ENCODE results near the gene RB1.

RB1 gene

DNA sequence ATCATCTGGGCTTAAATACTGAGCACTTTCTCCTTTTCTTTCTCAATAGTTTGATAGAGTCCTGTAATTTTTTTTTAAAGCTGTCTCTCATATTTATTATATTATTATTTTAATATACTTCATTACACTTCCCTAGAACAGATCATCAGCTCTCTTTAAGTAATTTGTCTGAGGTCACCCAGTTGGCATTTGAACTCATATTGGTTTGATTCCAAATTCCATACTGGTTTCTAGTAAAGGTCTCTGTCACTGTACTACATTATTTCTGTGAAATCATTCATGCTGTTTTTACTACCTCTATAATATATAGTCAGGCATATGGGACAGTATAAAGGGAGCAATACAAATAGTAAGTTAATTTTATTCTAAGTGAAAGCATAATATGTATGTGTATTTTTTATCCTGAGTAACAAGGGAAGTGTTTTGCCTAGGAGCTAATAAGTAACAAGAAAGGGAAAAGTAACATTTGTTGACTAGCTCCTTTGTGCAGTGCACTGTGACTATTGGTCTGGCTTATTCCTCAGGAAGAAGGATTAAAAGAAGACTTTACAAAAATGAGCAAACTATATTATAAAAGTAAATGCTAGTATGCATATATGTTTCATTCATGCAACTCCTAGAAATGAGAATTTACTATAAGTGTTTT lies 95.0 kb downstream of the RB1 start:
- Histone ChIP-seq H3K4me1 (ENCODE audit: control insufficient read depth, low read depth, low read length) (no peaks in the 10 kb centered on the region), H4K5ac (ENCODE audit: low read length) (no peak overlapping the region), H3K79me2 (ENCODE audit: control insufficient read depth, insufficient read depth, low read length) (no peaks in the 10 kb centered on the region), H3K36me3 (ENCODE audit: control insufficient read depth, insufficient read depth, low read length) (no peaks in the 10 kb centered on the region), H3K23ac (ENCODE audit: low read length) (no peak overlapping the region), H4K8ac (ENCODE audit: low read depth, low read length) (no peak overlapping the region), H3K9ac (ENCODE audit: low read length) (no peak overlapping the region), H3K27ac (ENCODE audit: low read depth, low read length) (no peak overlapping the region), H3K4me2 (ENCODE audit: low read length) (no peak overlapping the region), H3K4me3 (ENCODE audit: low read length) (no peak overlapping the region), H3K18ac (ENCODE audit: low read length) (no peak overlapping the region), H2BK5ac (ENCODE audit: low read length) (no peak overlapping the region), H3K27me3 (ENCODE audit: insufficient read depth, low read length, poor library complexity) (no peaks in the 10 kb centered on the region), H2BK15ac (replicated peaks; ENCODE audit: low read depth) (no peak overlapping the region), H3K4ac (ENCODE audit: low read depth, low read length) (no peak overlapping the region), H2AK5ac (ENCODE audit: low read length) (no peak overlapping the region), H3K79me1 (ENCODE audit: low read length) (no peaks in the 10 kb centered on the region), H2BK120ac (ENCODE audit: low read depth, low read length) (no peak overlapping the region), H3K56ac (ENCODE audit: low read length) (no peak overlapping the region)
- no peak for DNase-seq

DNA sequence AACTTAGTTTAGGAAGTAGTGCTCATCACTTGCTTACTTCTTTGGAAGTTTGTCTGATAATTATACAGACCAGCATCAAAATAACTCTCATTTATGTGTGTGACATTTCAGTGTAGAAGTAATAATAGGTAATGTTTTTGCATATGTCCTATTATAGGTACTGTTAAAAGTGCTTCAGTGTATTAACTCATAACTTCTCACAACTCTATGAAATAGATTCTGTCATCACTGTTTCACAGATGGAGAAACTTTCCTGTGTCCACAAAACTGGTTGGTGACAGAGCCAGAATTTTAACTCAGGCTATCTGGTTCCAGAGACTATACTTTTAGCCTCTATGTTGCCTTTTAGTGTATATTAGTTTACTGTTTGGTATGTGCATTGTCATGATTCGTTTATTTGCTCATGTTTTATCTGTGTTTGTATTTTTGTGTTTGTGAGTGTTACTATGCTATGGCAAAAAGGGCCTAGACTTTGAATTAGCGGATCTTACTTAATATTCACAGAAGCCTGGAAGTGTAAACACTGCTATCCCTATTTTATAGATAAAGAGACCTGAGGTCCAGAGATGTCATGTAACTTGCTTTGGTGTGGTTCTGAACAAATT lies 96.6 kb downstream of the RB1 start:
- Histone ChIP-seq H2BK15ac (replicated peaks; ENCODE audit: low read depth) (no peak overlapping the region), H3K18ac (ENCODE audit: low read length) (no peak overlapping the region), H3K79me2 (ENCODE audit: control insufficient read depth, insufficient read depth, low read length) (no peaks in the 10 kb centered on the region), H3K23ac (ENCODE audit: low read length) (no peak overlapping the region), H4K8ac (ENCODE audit: low read depth, low read length) (no peak overlapping the region), H3K4me2 (ENCODE audit: low read length) (no peak overlapping the region), H2BK5ac (ENCODE audit: low read length) (no peak overlapping the region), H3K36me3 (ENCODE audit: control insufficient read depth, insufficient read depth, low read length) (no peaks in the 10 kb centered on the region), H3K27ac (ENCODE audit: low read depth, low read length) (no peak overlapping the region), H3K4me3 (ENCODE audit: low read length) (no peak overlapping the region), H3K56ac (ENCODE audit: low read length) (no peak overlapping the region), H4K5ac (ENCODE audit: low read length) (no peak overlapping the region), H3K4me1 (ENCODE audit: control insufficient read depth, low read depth, low read length) (no peaks in the 10 kb centered on the region), H2BK120ac (ENCODE audit: low read depth, low read length) (no peak overlapping the region), H3K9ac (ENCODE audit: low read length) (no peak overlapping the region), H2AK5ac (ENCODE audit: low read length) (no peak overlapping the region), H3K27me3 (ENCODE audit: insufficient read depth, low read length, poor library complexity) (no peaks in the 10 kb centered on the region), H3K79me1 (ENCODE audit: low read length) (no peaks in the 10 kb centered on the region), H3K4ac (ENCODE audit: low read depth, low read length) (no peak overlapping the region)
- WGBS (ENCODE audit: extremely low coverage, insufficient coverage, low lambda C conversion rate), result no CpG with 5 or more reads among the region's 2 CpGs
- no peak for DNase-seq

DNA sequence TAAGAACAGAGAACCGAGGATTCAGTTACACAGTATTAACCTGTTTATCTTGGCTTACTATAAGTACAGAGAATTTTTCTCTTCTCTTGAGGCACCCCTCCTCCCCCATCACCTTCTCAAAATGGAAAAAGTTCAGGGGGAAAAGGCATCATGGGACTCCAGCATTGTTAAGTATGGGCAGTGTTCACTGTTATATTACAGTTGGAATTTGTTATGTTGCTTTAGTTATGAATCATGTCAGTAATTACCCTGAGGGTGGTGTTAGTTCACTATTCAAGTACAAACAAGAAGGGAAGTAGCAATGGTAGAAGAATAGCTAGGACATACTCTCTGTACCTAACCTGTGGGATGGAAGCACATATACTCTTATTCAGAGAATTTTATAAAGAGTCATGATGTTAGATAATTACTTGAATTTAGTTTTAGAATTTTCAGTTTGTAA lies 97.3 kb downstream of the RB1 start:
- H3K4me3 ChIP-seq (ENCODE audit: low read length), result no peak overlapping the region
- H3K79me2 ChIP-seq (ENCODE audit: control insufficient read depth, insufficient read depth, low read length), result no peaks in the 10 kb centered on the region
- H4K5ac ChIP-seq (ENCODE audit: low read length), result no peak overlapping the region
- no peak overlapping the region for H3K27ac ChIP-seq (ENCODE audit: low read depth, low read length)
- no peak overlapping the region for H2BK15ac ChIP-seq (replicated peaks; ENCODE audit: low read depth)
- no peak overlapping the region for H3K9ac ChIP-seq (ENCODE audit: low read length)
- H3K36me3 ChIP-seq (ENCODE audit: control insufficient read depth, insufficient read depth, low read length), result no peaks in the 10 kb centered on the region
- DNase-seq, result no peak
- H2BK5ac ChIP-seq (ENCODE audit: low read length), result no peak overlapping the region
- H3K56ac ChIP-seq (ENCODE audit: low read length), result no peak overlapping the region
- no CpG with 5 or more reads among the region's 1 CpG for WGBS (ENCODE audit: extremely low coverage, insufficient coverage, low lambda C conversion rate)
- no peak overlapping the region for H3K4me2 ChIP-seq (ENCODE audit: low read length)
- H4K8ac ChIP-seq (ENCODE audit: low read depth, low read length), result no peak overlapping the region
- H3K27me3 ChIP-seq (ENCODE audit: insufficient read depth, low read length, poor library complexity), result no peaks in the 10 kb centered on the region
- no peaks in the 10 kb centered on the region for H3K79me1 ChIP-seq (ENCODE audit: low read length)
- no peak overlapping the region for H2AK5ac ChIP-seq (ENCODE audit: low read length)
- H3K23ac ChIP-seq (ENCODE audit: low read length), result no peak overlapping the region
- H3K4me1 ChIP-seq (ENCODE audit: control insufficient read depth, low read depth, low read length), result no peaks in the 10 kb centered on the region
- no peak overlapping the region for H3K18ac ChIP-seq (ENCODE audit: low read length)
- no peak overlapping the region for H3K4ac ChIP-seq (ENCODE audit: low read depth, low read length)
- no peak overlapping the region for H2BK120ac ChIP-seq (ENCODE audit: low read depth, low read length)

DNA sequence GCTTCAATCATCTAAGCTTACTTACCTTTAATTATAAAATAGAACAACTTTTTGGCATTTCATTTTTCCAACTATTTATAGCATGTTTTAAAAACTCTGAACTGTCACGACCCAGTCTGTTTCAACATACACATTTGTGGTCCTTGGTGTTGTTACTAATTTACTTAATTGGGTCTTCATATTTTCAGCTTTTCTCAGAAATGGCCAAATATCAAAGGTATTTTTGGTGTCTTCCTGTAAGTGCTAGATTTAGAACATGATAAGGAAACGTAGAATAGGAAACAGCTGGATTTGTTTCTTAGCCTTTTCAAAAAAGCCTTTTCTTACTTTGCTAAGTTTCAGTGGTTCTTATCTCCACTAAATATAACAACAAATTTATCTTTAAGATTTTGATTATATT lies 97.9 kb downstream of the RB1 start:
- Histone ChIP-seq H3K18ac (ENCODE audit: low read length) (no peak overlapping the region), H3K79me1 (ENCODE audit: low read length) (no peaks in the 10 kb centered on the region), H3K4me3 (ENCODE audit: low read length) (no peak overlapping the region), H4K5ac (ENCODE audit: low read length) (no peak overlapping the region), H2AK5ac (ENCODE audit: low read length) (no peak overlapping the region), H3K9ac (ENCODE audit: low read length) (no peak overlapping the region), H3K4me2 (ENCODE audit: low read length) (no peak overlapping the region), H3K27ac (ENCODE audit: low read depth, low read length) (no peak overlapping the region), H4K8ac (ENCODE audit: low read depth, low read length) (no peak overlapping the region), H3K56ac (ENCODE audit: low read length) (no peak overlapping the region), H3K79me2 (ENCODE audit: control insufficient read depth, insufficient read depth, low read length) (no peaks in the 10 kb centered on the region), H3K4ac (ENCODE audit: low read depth, low read length) (no peak overlapping the region), H2BK15ac (replicated peaks; ENCODE audit: low read depth) (no peak overlapping the region), H3K23ac (ENCODE audit: low read length) (no peak overlapping the region), H3K36me3 (ENCODE audit: control insufficient read depth, insufficient read depth, low read length) (no peaks in the 10 kb centered on the region), H2BK5ac (ENCODE audit: low read length) (no peak overlapping the region), H3K27me3 (ENCODE audit: insufficient read depth, low read length, poor library complexity) (no peaks in the 10 kb centered on the region), H3K4me1 (ENCODE audit: control insufficient read depth, low read depth, low read length) (no peaks in the 10 kb centered on the region), H2BK120ac (ENCODE audit: low read depth, low read length) (no peak overlapping the region)
- no CpG with 5 or more reads among the region's 2 CpGs for WGBS (ENCODE audit: extremely low coverage, insufficient coverage, low lambda C conversion rate)
- no peak for DNase-seq

DNA sequence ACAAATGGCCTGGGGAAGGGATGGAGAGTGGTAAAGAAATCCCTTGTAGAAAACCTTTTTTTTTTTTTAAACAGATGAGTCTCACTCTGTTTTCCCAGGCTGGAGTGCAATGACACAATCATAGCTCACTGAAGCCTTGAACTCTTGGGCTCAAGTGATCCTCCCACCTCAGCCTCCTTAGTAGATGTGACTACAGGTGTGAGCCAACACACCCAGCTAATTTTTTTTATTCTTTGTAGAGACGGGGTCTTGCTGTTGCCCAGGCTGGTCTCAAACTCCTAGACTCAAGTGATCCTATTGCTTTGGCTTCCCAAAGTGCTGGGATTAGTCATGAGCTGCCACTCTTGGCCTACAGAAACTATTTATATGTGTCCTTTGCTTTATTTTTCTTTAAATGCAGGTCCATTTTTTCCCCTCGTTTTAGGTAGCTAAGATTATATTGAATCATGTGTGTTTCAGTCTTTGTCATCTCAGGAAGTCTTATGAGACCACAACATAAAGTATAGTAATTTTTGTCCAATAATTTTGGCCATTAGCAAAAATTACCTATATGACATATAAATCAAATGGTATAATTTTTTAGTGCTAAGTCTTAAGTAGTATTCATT lies 98.9 kb downstream of the RB1 start:
- WGBS (ENCODE audit: extremely low coverage, insufficient coverage, low lambda C conversion rate), result no CpG with 5 or more reads among the region's 2 CpGs

More for the DNA sequence above, 98.9 kb downstream of the RB1 start:
- DNase-seq, result no peak
- Histone ChIP-seq H2BK120ac (ENCODE audit: low read depth, low read length) (no peak overlapping the region), H3K4me3 (ENCODE audit: low read length) (no peak overlapping the region), H3K27me3 (ENCODE audit: insufficient read depth, low read length, poor library complexity) (no peaks in the 10 kb centered on the region), H3K27ac (ENCODE audit: low read depth, low read length) (no peak overlapping the region), H3K56ac (ENCODE audit: low read length) (no peak overlapping the region), H3K79me2 (ENCODE audit: control insufficient read depth, insufficient read depth, low read length) (no peaks in the 10 kb centered on the region), H2BK15ac (replicated peaks; ENCODE audit: low read depth) (no peak overlapping the region), H3K4ac (ENCODE audit: low read depth, low read length) (no peak overlapping the region), H3K9ac (ENCODE audit: low read length) (no peak overlapping the region), H3K18ac (ENCODE audit: low read length) (no peak overlapping the region), H2BK5ac (ENCODE audit: low read length) (no peak overlapping the region), H3K4me1 (ENCODE audit: control insufficient read depth, low read depth, low read length) (no peaks in the 10 kb centered on the region), H3K23ac (ENCODE audit: low read length) (no peak overlapping the region), H4K5ac (ENCODE audit: low read length) (no peak overlapping the region), H3K36me3 (ENCODE audit: control insufficient read depth, insufficient read depth, low read length) (no peaks in the 10 kb centered on the region), H3K79me1 (ENCODE audit: low read length) (no peaks in the 10 kb centered on the region), H2AK5ac (ENCODE audit: low read length) (no peak overlapping the region), H4K8ac (ENCODE audit: low read depth, low read length) (no peak overlapping the region), H3K4me2 (ENCODE audit: low read length) (no peak overlapping the region)

All from mesendoderm (in vitro differentiated cells).